NK-92 treated with Interleukin-12 subunit alpha and Interleukin-12 subunit beta, amount 100 ng/mL, for 24 hours (cell line): ENCODE measurements around the gene GABRR3.

Source experiments
- DNase-seq: peaks from one replicate; lab custom pipeline; 2025; lab: John Stamatoyannopoulos, UW

The GABRR3 gene

DNA sequence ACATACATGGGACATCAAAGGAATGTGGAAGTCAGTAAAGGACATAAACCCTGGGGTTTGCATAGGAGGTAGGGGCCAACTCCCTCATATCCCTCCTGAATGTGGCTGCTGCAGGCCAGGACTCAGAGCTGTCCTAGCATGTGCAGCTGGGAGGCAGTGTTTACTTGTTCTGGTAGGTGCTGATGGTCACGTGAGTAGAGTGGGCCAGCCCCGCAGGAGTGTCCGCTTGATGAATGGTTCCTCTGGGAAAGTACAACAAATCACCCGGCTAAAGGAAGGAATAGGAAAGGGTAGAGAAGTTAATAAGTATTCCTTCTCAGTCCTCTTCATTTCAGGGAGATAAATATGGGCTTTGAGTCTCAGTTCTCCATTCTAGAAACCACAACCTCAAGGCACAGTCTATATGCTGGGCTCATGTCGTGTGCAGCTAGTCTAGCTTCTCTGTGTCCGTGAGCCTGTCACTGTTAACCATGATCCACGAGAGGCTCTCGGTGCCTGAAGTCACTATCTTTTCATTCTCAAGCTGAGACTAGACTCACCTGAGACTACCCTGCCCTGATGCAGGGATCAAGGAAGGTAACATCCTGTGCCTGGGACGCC lies 80.8 kb downstream of the GABRR3 start:
- DNase-seq: no peak

DNA sequence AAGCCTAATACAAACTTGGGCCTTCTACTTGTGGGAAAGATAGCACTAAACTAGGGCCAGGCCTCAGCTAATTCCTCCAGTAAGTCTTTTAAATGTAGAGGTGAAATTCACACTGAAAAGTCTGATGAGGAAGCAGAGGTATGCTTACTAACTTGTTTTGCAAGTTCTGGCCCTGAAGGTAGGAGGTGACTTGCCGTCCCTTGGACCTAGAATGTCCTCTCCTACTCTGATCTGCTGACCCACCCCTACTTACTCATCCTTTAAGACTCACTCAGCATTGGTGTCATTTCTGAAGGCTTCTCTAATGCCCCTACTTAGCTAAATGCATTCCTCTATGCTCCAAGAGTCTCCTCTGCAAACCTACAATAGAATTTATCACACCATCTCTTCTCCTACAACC lies 82.2 kb downstream of the GABRR3 start:
- DNase-seq: no peak

- DNase-seq: no peak
Measured at GRCh38 chr3:97952280-97952679, 82.8 kb downstream of the GABRR3 start.

GRCh38 chr3:97950360-97950759 lies 84.8 kb downstream of the GABRR3 start:
- no peak for DNase-seq

DNA sequence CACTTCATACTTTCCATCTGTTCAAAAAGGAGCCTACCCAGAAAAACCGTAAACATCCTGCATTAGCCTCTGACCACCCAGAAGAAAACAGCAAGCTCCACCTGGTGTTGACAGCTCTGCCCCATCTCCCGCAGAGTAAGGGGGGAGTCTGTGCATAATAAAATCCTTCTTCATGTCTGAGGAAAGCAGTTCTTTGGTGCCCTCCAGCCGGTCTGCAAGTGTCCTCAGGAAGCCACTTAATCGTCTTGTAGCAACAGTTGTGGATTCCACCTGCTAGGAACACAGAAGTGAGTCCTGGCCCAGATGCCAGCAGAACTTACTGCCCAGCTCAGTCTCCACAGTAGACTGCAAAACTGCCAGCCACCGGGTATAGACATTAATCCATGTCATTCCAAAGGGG lies 85.4 kb downstream of the GABRR3 start:
- no peak for DNase-seq

DNA sequence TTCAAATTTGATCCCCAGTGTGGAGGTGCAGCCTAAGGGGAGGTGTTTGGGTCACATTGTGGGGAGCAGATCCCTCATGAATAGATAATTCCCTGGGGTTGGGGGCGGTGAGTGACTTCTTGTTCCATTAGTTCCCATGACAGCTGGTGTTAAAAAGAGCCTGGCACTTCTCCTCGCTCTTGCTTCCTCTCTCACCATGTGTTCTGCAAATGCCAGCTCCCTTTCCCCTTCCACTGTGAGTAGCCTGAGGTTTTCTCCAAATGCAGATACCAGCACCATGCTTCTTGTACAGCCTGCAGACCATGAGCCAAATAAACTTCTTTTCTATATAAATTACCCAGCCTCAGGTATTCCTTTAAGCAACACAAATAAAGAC lies 86.0 kb downstream of the GABRR3 start:
- no peak for DNase-seq

GRCh38 chr3:97948351-97949109 lies 86.6 kb downstream of the GABRR3 start:
- no peak for DNase-seq

DNA sequence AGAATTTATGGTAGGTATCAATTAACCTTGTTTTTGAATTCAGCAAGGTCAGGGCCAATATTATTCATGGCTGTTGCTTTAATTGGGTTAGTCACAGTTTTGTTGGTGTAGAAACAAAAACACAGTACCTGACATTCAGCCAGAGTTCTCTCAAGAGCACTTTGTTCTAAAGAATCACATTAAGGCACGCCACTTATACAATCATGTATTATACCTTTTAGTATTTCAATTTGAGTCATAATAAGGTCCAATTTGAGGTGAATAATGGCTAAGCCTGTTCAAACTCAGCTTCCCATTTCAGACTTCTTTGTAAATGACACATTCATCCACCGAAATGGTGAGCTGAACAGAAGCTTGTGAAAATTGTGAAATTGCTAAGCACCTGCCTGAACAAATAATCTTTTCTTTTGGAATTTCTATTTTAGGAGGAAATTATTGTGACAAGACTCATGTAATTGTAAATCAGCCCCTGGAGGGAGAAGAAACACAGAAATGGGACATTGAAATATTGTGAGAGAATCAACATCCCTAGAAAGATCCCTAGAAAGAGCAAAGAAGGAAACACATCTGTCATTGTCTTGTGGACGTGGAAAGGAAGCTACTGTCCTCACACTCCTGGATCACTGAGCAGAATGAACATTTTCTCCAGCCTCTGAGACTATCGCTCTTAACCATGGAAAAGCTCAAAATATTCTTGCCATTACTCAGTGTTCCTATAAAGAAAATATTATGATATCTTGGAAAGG lies 92.1 kb downstream of the GABRR3 start:
- DNase-seq: no peak

GRCh38 chr3:97940034-97940433 lies 95.1 kb downstream of the GABRR3 start:
- no peak for DNase-seq

GRCh38 chr3:97939401-97939800 lies 95.7 kb downstream of the GABRR3 start:
- DNase-seq: no peak

DNA sequence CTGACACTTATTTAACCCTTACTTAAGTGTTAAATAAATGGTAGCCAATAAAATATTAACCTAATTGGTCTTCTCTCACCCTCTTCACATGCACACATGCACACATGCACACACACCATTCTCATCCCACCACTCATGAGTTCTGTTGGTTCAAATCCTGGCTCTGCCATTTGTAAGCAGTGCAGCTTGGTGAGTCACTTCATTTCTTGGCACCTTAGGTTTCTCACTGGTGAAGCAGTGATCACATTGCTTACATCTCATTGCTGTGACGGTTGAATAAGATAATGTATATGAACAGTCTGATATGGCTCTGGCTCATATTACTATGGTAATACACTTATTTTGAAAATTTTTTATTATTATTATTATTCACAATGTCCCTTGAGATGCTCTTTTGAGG lies 96.7 kb downstream of the GABRR3 start:
- no peak for DNase-seq

DNA sequence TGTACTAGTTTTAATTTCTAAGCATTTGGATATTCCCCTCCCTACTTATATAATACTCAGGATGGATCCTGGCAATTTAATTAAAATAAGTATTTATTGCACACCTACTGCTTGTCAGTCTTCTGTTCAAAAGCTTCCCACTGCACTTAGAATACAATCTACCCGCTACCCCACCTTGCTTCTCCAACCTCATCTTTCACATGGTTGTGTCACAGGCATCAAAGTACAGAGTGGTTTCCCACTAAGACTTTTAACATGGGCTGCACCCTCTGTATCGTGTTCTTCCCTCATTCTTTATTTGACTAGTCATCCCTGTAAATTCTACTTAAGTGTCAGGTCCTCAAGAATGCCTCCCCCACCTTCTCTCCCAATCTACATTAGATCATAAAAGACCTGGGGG lies 97.9 kb downstream of the GABRR3 start:
- DNase-seq: no peak

DNA sequence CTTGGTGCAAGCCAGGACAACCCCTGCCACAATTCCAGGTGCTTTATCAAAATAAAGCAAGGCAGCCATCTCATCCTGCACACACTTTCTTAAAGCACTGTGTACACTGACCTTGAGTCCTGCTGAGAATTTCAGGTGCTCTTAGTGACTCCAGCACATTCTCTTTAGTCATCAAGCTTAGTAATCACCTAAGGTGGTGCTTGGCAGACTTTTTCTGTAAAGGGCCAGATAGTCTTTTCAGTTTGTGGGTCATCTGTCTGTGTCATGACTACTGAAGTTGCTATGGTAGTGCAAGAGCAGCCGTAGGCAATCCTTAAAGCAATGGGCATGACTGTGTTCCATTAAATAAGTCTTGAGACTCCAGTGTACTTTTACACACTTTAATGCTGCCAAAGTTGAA lies 99.3 kb downstream of the GABRR3 start:
- no peak for DNase-seq
